K562 (cell line): Measurements from ENCODE around the gene SPATS2L.

Experiments used
- EP300 ChIP-seq: IDR thresholded peaks from 2 replicates; pipeline ENCODE4 v1.6.1; 2012; ENCODE audit warnings: low read length, improper control_type of control experiment
- TAF1 ChIP-seq: IDR thresholded peaks from 2 replicates; pipeline ENCODE4 v1.6.1; 2011; ENCODE audit warnings: mild to moderate bottlenecking, low read length, moderate library complexity; ENCODE audit not compliant: insufficient read depth, control insufficient read depth, severe bottlenecking; ENCODE audit errors: extremely low read depth
- TCF7 ChIP-seq: sonication (generic); IDR thresholded peaks from 2 replicates; pipeline ENCODE4 v1.6.1; 2016; ENCODE audit warnings: antibody characterized with exemption, borderline replicate concordance

GRCh38 chr2:200421270-200421669 is 114.8 kb downstream of the SPATS2L start:
- TF ChIP-seq TCF7 (no peak), EP300 (no peak), TAF1 (no peak)
